Esophagus squamous epithelium (tissue), 5 donors: ENCODE measurements around the gene LIMA1. TPM values are rescaled to one million over a fixed set of nuclear protein-coding genes. Genes with fewer than 3 reads are reported as not detected.
A peak's percentile ranks its signal among the peaks of the same experiment; 100 is the strongest.

Source experiments
- DNase-seq: peaks from one replicate; lab custom pipeline; 2025; lab: John Stamatoyannopoulos, UW
- H3K27ac ChIP-seq, 4 donors: fragments of 200-600 bp; sonication (generic); one replicate each; pipeline ENCODE4 v1.5.1; 2016 to 2019; ENCODE audit warnings: mild to moderate bottlenecking in 1 of 4
- H3K27me3 ChIP-seq, 4 donors: fragments of 200-600 bp; sonication (generic); 1 replicate in 3 of 4; 2 replicates in 1 of 4; pipeline versions ENCODE4 v1.5.1 to v1.6.0; 2017 to 2021; ENCODE audit warnings: antibody characterized with exemption in 1 of 4
- H3K36me3 ChIP-seq, 3 donors: fragments of 200-600 bp; sonication (generic); one replicate each; pipeline ENCODE4 v1.5.1; 2016 to 2019
- H3K4me1 ChIP-seq, 3 donors: fragments of 200-600 bp; sonication (generic); one replicate each; pipeline ENCODE4 v1.5.1; 2017 to 2019
- H3K4me3 ChIP-seq, 4 donors: fragments of 200-600 bp; sonication (generic); 1 replicate in 3 of 4; 2 replicates in 1 of 4; pipeline ENCODE4 v1.5.1; 2016 to 2019; ENCODE audit warnings: mild to moderate bottlenecking in 2 of 4, moderate library complexity in 1 of 4
- H3K9me3 ChIP-seq, 3 donors: fragments of 200-600 bp; sonication (generic); one replicate each; pipeline ENCODE4 v1.5.1; 2016 to 2019
- CTCF ChIP-seq, 6 experiments: fragments of 450-650 bp in 4 of 6; fragments of 200-600 bp in 2 of 6; sonication (generic) in 2 of 6; IDR thresholded peaks; one replicate each; pipeline ENCODE4 v1.5.1; 2016 to 2019; ENCODE audit warnings: antibody characterized with exemption in 6 of 6, mild to moderate bottlenecking in 4 of 6, moderate library complexity in 4 of 6
- POLR2A ChIP-seq, 4 donors: fragments of 450-650 bp; IDR thresholded peaks; one replicate each; pipeline ENCODE4 v1.6.1; 2017; ENCODE audit warnings: antibody characterized with exemption in 4 of 4, mild to moderate bottlenecking in 4 of 4, moderate library complexity in 3 of 4
- WGBS, 2 donors: methylation state at CpG; one replicate each; pipeline ENCODE4 v1.1.5; 2018; 5-methylcytosine and 5-hydroxymethylcytosine counted together
- intact Hi-C: fragments of 100-400 bp; cut with DNase I; formaldehyde crosslinking; loops from one replicate; pipeline ENCODE4 v1.15.0; 2022
- total RNA-seq, 4 donors: library from RNA; depleted of rRNA; stranded (reverse); fragments of >200 nt; gene quantifications; one replicate each; pipeline ENCODE4 v1.1.0, GENCODE V29; 2016
- donor health status: DM: yes; HTN: yes; CAD: no.

Gene LIMA1
- total RNA-seq, 4 donors from 2014 or later: 48.0 to 70.0 (median 62.7) TPM

- Histone ChIP-seq H3K4me1 (peaks cover 0 to 7% (median 0%) of the 10 kb centered on the region in 3 donors), H3K27ac (no peak overlapping the region), H3K9me3 (no peaks in the 10 kb centered on the region), H3K27me3 (no peaks in the 10 kb centered on the region), H3K4me3 (no peak overlapping the region), H3K36me3 (peaks cover 0 to 19% (median 6%) of the 10 kb centered on the region in 3 donors)
- no peak for DNase-seq
- WGBS, 2 donors: 95 to 97% methylated on average over 4 of the region's 4 CpGs
- no peak for TF ChIP-seq POLR2A (IDR thresholded peaks at IDR 0.05)
- no peak for TF ChIP-seq CTCF (IDR thresholded peaks at IDR 0.05)
- intact Hi-C loops: no loop called here
Measured at GRCh38 chr12:50147281-50147680, 136.0 kb downstream of the LIMA1 start.

- Histone ChIP-seq H3K27me3 (no peaks in the 10 kb centered on the region), H3K4me1 (no peaks in the 10 kb centered on the region), H3K36me3 (peaks cover 0 to 36% (median 11%) of the 10 kb centered on the region in 3 donors), H3K4me3 (no peak overlapping the region), H3K27ac (no peak overlapping the region), H3K9me3 (no peaks in the 10 kb centered on the region)
- TF ChIP-seq POLR2A (IDR thresholded peaks at IDR 0.05) (no peak), CTCF (IDR thresholded peaks at IDR 0.05) (no peak)
- DNase-seq: no peak
- WGBS, 2 donors: 82 to 86% methylated on average over 2 of the region's 2 CpGs
- intact Hi-C loops: no loop called here
Measured at GRCh38 chr12:50145439-50145838, 137.9 kb downstream of the LIMA1 start.

- WGBS, 2 donors: 90 to 93% methylated on average over 8 of the region's 8 CpGs
- TF ChIP-seq POLR2A (IDR thresholded peaks at IDR 0.05) (no peak), CTCF (IDR thresholded peaks at IDR 0.05) (no peak)
- Histone ChIP-seq H3K36me3 (peaks cover 0 to 54% (median 11%) of the 10 kb centered on the region in 3 donors), H3K4me1 (no peaks in the 10 kb centered on the region), H3K9me3 (no peaks in the 10 kb centered on the region), H3K27me3 (no peaks in the 10 kb centered on the region), H3K27ac (no peak overlapping the region), H3K4me3 (no peak overlapping the region)
- no peak for DNase-seq
- intact Hi-C loops: no loop called here
Measured at GRCh38 chr12:50142993-50143392, 140.3 kb downstream of the LIMA1 start.

GRCh38 chr12:50132505-50133135 lies 150.7 kb downstream of the LIMA1 start:
- Histone ChIP-seq H3K4me1 (peaks cover 0 to 36% (median 8%) of the 10 kb centered on the region in 3 donors), H3K27me3 (no peaks in the 10 kb centered on the region), H3K36me3 (peaks cover 0 to 94% (median 31%) of the 10 kb centered on the region in 3 donors), H3K27ac (peak overlapping the region in 1 of 4 donors; percentile 34), H3K9me3 (no peaks in the 10 kb centered on the region), H3K4me3 (no peak overlapping the region)
- peak in 4 of 6 experiments; percentile 29 to 70 (median 37) for TF ChIP-seq CTCF (IDR thresholded peaks at IDR 0.05)
- TF ChIP-seq POLR2A (IDR thresholded peaks at IDR 0.05): no peak
- 60 to 64% methylated on average over 2 of the region's 2 CpGs for WGBS, 2 donors
- intact Hi-C loops: no loop called here
- DNase-seq: no peak

- Histone ChIP-seq H3K4me1 (peaks cover 0 to 43% (median 3%) of the 10 kb centered on the region in 3 donors), H3K9me3 (no peaks in the 10 kb centered on the region), H3K27ac (no peak overlapping the region), H3K27me3 (no peaks in the 10 kb centered on the region), H3K4me3 (no peak overlapping the region), H3K36me3 (peaks cover 0 to 87% (median 21%) of the 10 kb centered on the region in 3 donors)
- no peak for DNase-seq
- 70 to 77% methylated on average over 4 of the region's 4 CpGs for WGBS, 2 donors
- TF ChIP-seq POLR2A (IDR thresholded peaks at IDR 0.05) (no peak), CTCF (IDR thresholded peaks at IDR 0.05) (no peak)
- intact Hi-C loops: no loop called here
Measured at GRCh38 chr12:50129290-50129689, 154.0 kb downstream of the LIMA1 start.
